B cell (primary cell): ENCODE measurements around the gene AZIN2.

Source experiments
- CTCF ChIP-seq: fragments of 200-600 bp; IDR thresholded peaks from one replicate; pipeline ENCODE4 v1.8.0; 2022; ENCODE audit warnings: antibody characterized with exemption, mild to moderate bottlenecking
- EZH2 ChIP-seq: IDR thresholded peaks from 2 replicates; pipeline ENCODE4 v1.6.1; 2012; ENCODE audit warnings: borderline replicate concordance, low read depth, mild to moderate bottlenecking, moderate library complexity, low read length; ENCODE audit not compliant: insufficient read depth, poor library complexity, severe bottlenecking

- TF ChIP-seq CTCF (no peak), EZH2 (no peak)
Measured at GRCh38 chr1:33161061-33161681, 80.2 kb downstream of the AZIN2 start.
